SK-N-SH (cell line): ENCODE data around the gene WIPF2. TPM values are rescaled to one million over a fixed set of nuclear protein-coding genes. Genes with fewer than 3 reads are reported as not detected.
A peak's percentile ranks its signal among the peaks of the same experiment; 100 is the strongest.

ENCODE experiments used
- CTCF ChIA-PET: fragments of 300-600, 350-600 bp; formaldehyde crosslinking; extraction: SDS; loops from one replicate; lab custom pipeline; 2021; lab: Yijun Ruan, JAX
- POLR2A ChIA-PET: fragments of 350-600 bp; sonication (Branson Sonifier 250); formaldehyde crosslinking; extraction: SDS; loops from one replicate; lab custom pipeline; 2020; ENCODE audit warnings: antibody characterized with exemption, inconsistent platforms; lab: Yijun Ruan, JAX
- DNase-seq: peaks from one replicate; pipeline ENCODE4 v3.0.0; 2012
- H2AFZ ChIP-seq: fragments of 200-600 bp; sonication (generic); 2 replicates; pipeline ENCODE4 v1.8.1; 2016; ENCODE audit warnings: antibody characterized with exemption, mild to moderate bottlenecking, low read depth
- H3F3A ChIP-seq: fragments of 200-600 bp; sonication (generic); replicated peaks from 2 replicates; pipeline ENCODE3; 2016; ENCODE audit warnings: antibody characterized with exemption, mild to moderate bottlenecking; ENCODE audit not compliant: insufficient read depth
- H3K27ac ChIP-seq, 2 experiments: fragments of 200-500 bp in 1 of 2; fragments of 200-600 bp in 1 of 2; sonication (Bioruptor generic) in 1 of 2; sonication (generic), shearing (Covaris generic) in 1 of 2; 2 replicates each; pipeline versions ENCODE4 v1.5.1 to v1.6.1; 2014 to 2016; ENCODE audit warnings: low read depth in 2 of 2, inconsistent platforms in 1 of 2, low read length in 1 of 2, mild to moderate bottlenecking in 1 of 2, mixed read lengths in 1 of 2
- H3K27me3 ChIP-seq: fragments of 200-600 bp; sonication (generic), shearing (Covaris generic); 2 replicates; pipeline ENCODE4 v1.6.1; 2016; ENCODE audit warnings: mixed run types; ENCODE audit not compliant: insufficient read depth
- H3K36me3 ChIP-seq, 2 experiments: fragments of 200-500 bp in 1 of 2; fragments of 200-600 bp in 1 of 2; sonication (Bioruptor generic) in 1 of 2; sonication (generic) in 1 of 2; replicated peaks in 1 of 2; 2 replicates each; pipeline versions ENCODE3 to v1.5.1; 2014 to 2016; ENCODE audit warnings: low read length in 1 of 2, mild to moderate bottlenecking in 1 of 2; ENCODE audit not compliant: insufficient read depth in 2 of 2, control insufficient read depth in 1 of 2
- H3K4me1 ChIP-seq, 2 experiments: fragments of 200-500 bp in 1 of 2; fragments of 200-600 bp in 1 of 2; sonication (Bioruptor generic) in 1 of 2; sonication (generic), shearing (Covaris generic) in 1 of 2; 2 replicates each; pipeline versions ENCODE4 v1.5.1 to v1.6.1; 2014 to 2016; ENCODE audit warnings: low read depth in 1 of 2, low read length in 1 of 2, mixed run types in 1 of 2; ENCODE audit not compliant: insufficient read depth in 2 of 2, control insufficient read depth in 1 of 2
- H3K4me2 ChIP-seq: fragments of 200-600 bp; sonication (generic), shearing (Covaris generic); 2 replicates; pipeline ENCODE4 v1.6.1; 2017; ENCODE audit warnings: mixed run types
- H3K4me3 ChIP-seq, 2 experiments: fragments of 200-500 bp in 1 of 2; fragments of 200-600 bp in 1 of 2; sonication (Bioruptor generic) in 1 of 2; sonication (generic), shearing (Covaris generic) in 1 of 2; 2 replicates each; pipeline versions ENCODE4 v1.5.1 to v1.8.1; 2014 to 2016; ENCODE audit warnings: low read depth in 2 of 2, inconsistent platforms in 1 of 2, low read length in 1 of 2, mild to moderate bottlenecking in 1 of 2, mixed read lengths in 1 of 2, moderate library complexity in 1 of 2
- H3K79me2 ChIP-seq: fragments of 200-600 bp; sonication (generic); 2 replicates; pipeline ENCODE4 v1.8.1; 2017; ENCODE audit warnings: mild to moderate bottlenecking; ENCODE audit not compliant: insufficient read depth
- H3K9ac ChIP-seq: fragments of 200-600 bp; sonication (generic); 2 replicates; pipeline ENCODE4 v1.6.1; 2017; ENCODE audit warnings: mixed run types
- H3K9me2 ChIP-seq: fragments of 200-600 bp; sonication (generic); 2 replicates; pipeline ENCODE4 v1.6.1; 2017; ENCODE audit warnings: mixed run types
- H3K9me3 ChIP-seq: fragments of 200-600 bp; sonication (generic); 2 replicates; pipeline ENCODE4 v1.6.1; 2017; ENCODE audit warnings: mixed run types, mild to moderate bottlenecking, moderate library complexity
- H4K20me1 ChIP-seq: fragments of 200-600 bp; sonication (generic); 2 replicates; pipeline ENCODE4 v1.6.1; 2017; ENCODE audit warnings: mild to moderate bottlenecking, mixed run types; ENCODE audit not compliant: insufficient read depth
- CTCF ChIP-seq: fragments of 200-600 bp; sonication (generic); IDR thresholded peaks from 2 replicates; pipeline ENCODE4 v1.6.1; 2017; ENCODE audit warnings: antibody characterized with exemption, mild to moderate bottlenecking, moderate library complexity
- ELF1 ChIP-seq: IDR thresholded peaks from 2 replicates; pipeline ENCODE4 v1.4.0; 2012
- EP300 ChIP-seq, 2 experiments: IDR thresholded peaks; 2 replicates each; pipeline versions ENCODE4 v1.4.0 to v1.6.1; 2012; ENCODE audit warnings: borderline replicate concordance in 1 of 2, low read depth in 1 of 2, low read length in 1 of 2
- EZH2phosphoT487 ChIP-seq: fragments of 200-600 bp; sonication (generic); IDR thresholded peaks from 2 replicates; pipeline ENCODE4 v1.6.1; 2017; ENCODE audit warnings: low read depth, mixed run types, mild to moderate bottlenecking, antibody characterized with exemption, moderate library complexity, borderline replicate concordance
- GABPA ChIP-seq: IDR thresholded peaks from 2 replicates; pipeline ENCODE4 v1.4.0; 2012; ENCODE audit warnings: low read depth, mild to moderate bottlenecking
- JUND ChIP-seq: IDR thresholded peaks from 2 replicates; pipeline ENCODE4 v1.4.0; 2012
- MXI1 ChIP-seq: IDR thresholded peaks from 2 replicates; pipeline ENCODE4 v1.6.1; 2012; ENCODE audit warnings: mild to moderate bottlenecking, low read depth, low read length, improper control_type of control experiment
- NFIC ChIP-seq: IDR thresholded peaks from 2 replicates; pipeline ENCODE4 v1.4.0; 2012; ENCODE audit warnings: borderline replicate concordance
- NRF1 ChIP-seq: IDR thresholded peaks from 2 replicates; pipeline ENCODE4 v1.6.1; 2012; ENCODE audit warnings: low read depth, mild to moderate bottlenecking, low read length
- PBX3 ChIP-seq: IDR thresholded peaks from 2 replicates; pipeline ENCODE4; 2012
- RCOR1 ChIP-seq: fragments of 150-350 bp; IDR thresholded peaks from 2 replicates; pipeline ENCODE4 v1.6.1; 2017; ENCODE audit warnings: antibody characterized with exemption, low read length
- RFX5 ChIP-seq: IDR thresholded peaks from 2 replicates; pipeline ENCODE4 v1.6.1; 2012; ENCODE audit warnings: mild to moderate bottlenecking, improper control_type of control experiment, low read length
- SIN3A ChIP-seq: IDR thresholded peaks from 2 replicates; pipeline ENCODE4 v1.6.1; 2012; ENCODE audit warnings: low read depth, mild to moderate bottlenecking, low read length, moderate library complexity, borderline replicate concordance
- SMC3 ChIP-seq: IDR thresholded peaks from 2 replicates; pipeline ENCODE4 v1.6.1; 2012; ENCODE audit warnings: low read depth, low read length, improper control_type of control experiment
- TAF1 ChIP-seq: IDR thresholded peaks from 2 replicates; pipeline ENCODE4 v1.6.1; 2012; ENCODE audit warnings: low read depth, mild to moderate bottlenecking, low read length, moderate library complexity, borderline replicate concordance
- USF1 ChIP-seq: IDR thresholded peaks from 2 replicates; pipeline ENCODE4 v1.4.0; 2012; ENCODE audit warnings: low read depth, borderline replicate concordance
- USF2 ChIP-seq: fragments of 150-350 bp; IDR thresholded peaks from 2 replicates; pipeline ENCODE4 v1.6.1; 2017; ENCODE audit warnings: antibody characterized with exemption, low read length, low read depth, borderline replicate concordance
- YY1 ChIP-seq: IDR thresholded peaks from 2 replicates; pipeline ENCODE4 v1.4.0; 2012; ENCODE audit warnings: low read depth, mild to moderate bottlenecking
- WGBS: methylation state at CpG from one replicate; pipeline ENCODE4 v1.1.6; 2017; ENCODE audit warnings: low lambda C conversion rate; 5-methylcytosine and 5-hydroxymethylcytosine counted together
- polyA plus RNA-seq, 3 experiments: library from polyadenylated mRNA; depleted of rRNA; stranded (reverse); fragments of >200 nt; gene quantifications; 2 replicates each; pipeline ENCODE4 v1.2.3, GENCODE V29; 2012

The WIPF2 gene
- polyA plus RNA-seq, 1 of the 3 experiments (the other 2 are of a cell fraction) = 6.8 TPM

- Histone ChIP-seq H3K27ac (peak overlapping the region; percentile 58 to 96; a peak in 3 of 4 replicates), H3K4me3 (peak overlapping the region; percentile 89 to 96), H4K20me1 (peaks cover 38% of the 10 kb centered on the region), H3K4me1 (peaks cover 70 to 92% of the 10 kb centered on the region in 2 experiments), H3K36me3 (no peaks in the 10 kb centered on the region), H2AFZ (no peak overlapping the region), H3K4me2 (peak overlapping the region; percentile 95), H3K9ac (peak overlapping the region; percentile 97), H3F3A (peaks cover 41% of the 10 kb centered on the region), H3K27me3 (no peaks in the 10 kb centered on the region), H3K9me2 (no peaks in the 10 kb centered on the region), H3K79me2 (peaks cover 88% of the 10 kb centered on the region), H3K9me3 (no peaks in the 10 kb centered on the region)
- CTCF ChIA-PET = interaction anchor here (36.0 to 57.6 kb wide), 2 partner anchors 15 to 18 kb away, joined by 1706 read pairs; partner anchors contain the start of genes CDC6, GJD3 and RARA
- POLR2A ChIA-PET = interaction anchor here (0.7 to 1.8 kb wide), 5 partner anchors 11 to 31 kb away, joined by 3 to 7 read pairs (median 5); partner anchors contain the start of gene RARA
- no peak for TF ChIP-seq YY1
- no peak for TF ChIP-seq ELF1
- TF ChIP-seq MXI1 = peak; percentile 41; the same call in 1 of the 2 replicates
- peak; percentile 65 for TF ChIP-seq NFIC
- TF ChIP-seq SMC3 = no peak
- TF ChIP-seq JUND = no peak
- TF ChIP-seq GABPA = no peak
- no peak for TF ChIP-seq NRF1
- TF ChIP-seq USF2 = no peak
- no peak for TF ChIP-seq EZH2phosphoT487
- TF ChIP-seq TAF1 = no peak
- no peak for TF ChIP-seq RCOR1
- TF ChIP-seq PBX3 = no peak
- 56% methylated on average over 11 of the region's 11 CpGs for WGBS
- peak; percentile 17 for DNase-seq
These were observed 100.8 kb downstream of the WIPF2 start for GRCh38 chr17:40319651-40320540.

GRCh38 chr17:40320756-40321523, 101.8 kb downstream of the WIPF2 start:
- Histone ChIP-seq H3K27ac (peak overlapping the region; percentile 91 to 96), H3K36me3 (no peaks in the 10 kb centered on the region), H3F3A (peaks cover 33% of the 10 kb centered on the region), H3K9me3 (no peaks in the 10 kb centered on the region), H2AFZ (no peak overlapping the region), H3K27me3 (no peaks in the 10 kb centered on the region), H3K4me1 (peaks cover 68 to 91% of the 10 kb centered on the region in 2 experiments)
- no peak for DNase-seq
- TF ChIP-seq NFIC (no peak), CTCF (no peak), SIN3A (no peak), RFX5 (no peak), USF1 (no peak), EP300 (IDR thresholded peaks at IDR 0.05; ENCODE audit: borderline replicate concordance in 1 of 2, low read depth in 1 of 2, low read length in 1 of 2) (no peak), JUND (no peak), USF2 (no peak)
- TF ChIP-seq, all 33 proteins: peak for 0
- 65% methylated on average over 19 of the region's 19 CpGs for WGBS
- Histone ChIP-seq H3K9ac (peak overlapping the region; percentile 97), H3K4me2 (peak overlapping the region; percentile 95), H4K20me1 (peaks cover 47% of the 10 kb centered on the region), H3K79me2 (peaks cover 89% of the 10 kb centered on the region), H3K4me3 (peak overlapping the region; percentile 89 to 96; a peak in 3 of 4 replicates), H3K9me2 (no peaks in the 10 kb centered on the region)
- ChIA-PET CTCF (interaction anchor here (1.0 to 57.6 kb wide), 3 partner anchors 16 to 155 kb away, joined by 4 to 1706 read pairs (median 1706); partner anchors contain the start of genes CDC6, GJD3 and RARA), POLR2A (interaction anchor here (1.0 to 1.3 kb wide), 3 partner anchors 9 to 11 kb away, joined by 3 to 5 read pairs (median 4); no protein-coding TSS in a partner anchor)
